Activated T-cell treated with anti-CD3 and anti-CD28 coated beads, Interleukin-2, amount 50 U/mL, for 4 hours (primary cell): Measurements from ENCODE around the gene NRXN3. TPM values are rescaled to one million over a fixed set of nuclear protein-coding genes. Genes with fewer than 3 reads are reported as not detected.

Source experiments
- ATAC-seq, 2 donors: fragments of 200-7000 bp; cut with Tn5 transposase; one replicate each; pipeline ENCODE4 v1.10.0; 2021
- DNase-seq: peaks from one replicate; pipeline ENCODE4 v3.0.0-alpha.2; 2020
- H3K27me3 Mint-ChIP-seq: one replicate; pipeline ENCODE4 v1.8.0; 2021; ENCODE audit warnings: low read depth, mixed read lengths
- H3K36me3 Mint-ChIP-seq: one replicate; pipeline ENCODE4 v1.8.0; 2022; ENCODE audit warnings: mixed read lengths; ENCODE audit not compliant: insufficient read depth
- H3K4me1 Mint-ChIP-seq: one replicate; pipeline ENCODE4 v1.8.0; 2021; ENCODE audit warnings: low read depth, mixed read lengths
- H3K4me3 Mint-ChIP-seq: one replicate; pipeline ENCODE4 v1.8.0; 2021; ENCODE audit warnings: mild to moderate bottlenecking, moderate library complexity, mixed read lengths
- H3K9me3 Mint-ChIP-seq: one replicate; pipeline ENCODE4 v1.8.0; 2021; ENCODE audit warnings: mixed read lengths
- total RNA-seq, 3 donors: library from RNA; stranded (reverse); gene quantifications; one replicate each; pipeline ENCODE4 v1.2.1, GENCODE V29; 2021

NRXN3 gene
- total RNA-seq, 3 donors from 2014 or later = not detected

GRCh38 chr14:79548836-79549235, 1378.7 kb downstream of the NRXN3 start:
- no peaks in the 10 kb centered on the region for H3K9me3 Mint-ChIP-seq
- no peaks in the 10 kb centered on the region for H3K27me3 Mint-ChIP-seq
- no peaks in the 10 kb centered on the region for H3K4me1 Mint-ChIP-seq
- no peak overlapping the region for H3K4me3 Mint-ChIP-seq
- no peak for DNase-seq
- ATAC-seq = no peak
- H3K36me3 Mint-ChIP-seq = no peaks in the 10 kb centered on the region

GRCh38 chr14:79549515-79549914, 1379.3 kb downstream of the NRXN3 start:
- no peak for ATAC-seq
- no peak for DNase-seq
- Mint-ChIP-seq H3K4me1 (no peaks in the 10 kb centered on the region), H3K9me3 (no peaks in the 10 kb centered on the region), H3K36me3 (no peaks in the 10 kb centered on the region), H3K4me3 (no peak overlapping the region), H3K27me3 (no peaks in the 10 kb centered on the region)

GRCh38 chr14:79551523-79551922, 1381.3 kb downstream of the NRXN3 start:
- Mint-ChIP-seq H3K36me3 (no peaks in the 10 kb centered on the region), H3K9me3 (no peaks in the 10 kb centered on the region), H3K4me3 (no peak overlapping the region), H3K4me1 (no peaks in the 10 kb centered on the region), H3K27me3 (no peaks in the 10 kb centered on the region)
- DNase-seq = no peak
- no peak for ATAC-seq

- H3K27me3 Mint-ChIP-seq = no peaks in the 10 kb centered on the region
- DNase-seq (no peak), ATAC-seq (no peak)
- no peaks in the 10 kb centered on the region for H3K4me1 Mint-ChIP-seq
- H3K9me3 Mint-ChIP-seq = no peaks in the 10 kb centered on the region
- H3K4me3 Mint-ChIP-seq = no peak overlapping the region
- H3K36me3 Mint-ChIP-seq = no peaks in the 10 kb centered on the region
Observed at GRCh38 chr14:79552778-79553177, 1382.6 kb downstream of the NRXN3 start.

GRCh38 chr14:79554816-79555215, 1384.6 kb downstream of the NRXN3 start:
- DNase-seq (no peak), ATAC-seq (no peak)
- Mint-ChIP-seq H3K36me3 (no peaks in the 10 kb centered on the region), H3K27me3 (no peaks in the 10 kb centered on the region), H3K9me3 (no peaks in the 10 kb centered on the region), H3K4me1 (no peaks in the 10 kb centered on the region), H3K4me3 (no peak overlapping the region)

- no peaks in the 10 kb centered on the region for H3K4me1 Mint-ChIP-seq
- no peaks in the 10 kb centered on the region for H3K36me3 Mint-ChIP-seq
- no peaks in the 10 kb centered on the region for H3K27me3 Mint-ChIP-seq
- no peaks in the 10 kb centered on the region for H3K9me3 Mint-ChIP-seq
- ATAC-seq (no peak), DNase-seq (no peak)
- H3K4me3 Mint-ChIP-seq = no peak overlapping the region
Observed at GRCh38 chr14:79555429-79555828, 1385.3 kb downstream of the NRXN3 start.

GRCh38 chr14:79557309-79557708, 1387.1 kb downstream of the NRXN3 start:
- no peaks in the 10 kb centered on the region for H3K36me3 Mint-ChIP-seq
- no peak overlapping the region for H3K4me3 Mint-ChIP-seq
- peaks cover 3% of the 10 kb centered on the region for H3K9me3 Mint-ChIP-seq
- H3K27me3 Mint-ChIP-seq = no peaks in the 10 kb centered on the region
- DNase-seq = no peak
- no peak for ATAC-seq
- no peaks in the 10 kb centered on the region for H3K4me1 Mint-ChIP-seq

- H3K36me3 Mint-ChIP-seq = no peaks in the 10 kb centered on the region
- no peak overlapping the region for H3K4me3 Mint-ChIP-seq
- ATAC-seq = no peak
- H3K9me3 Mint-ChIP-seq = peaks cover 3% of the 10 kb centered on the region
- no peaks in the 10 kb centered on the region for H3K4me1 Mint-ChIP-seq
- no peaks in the 10 kb centered on the region for H3K27me3 Mint-ChIP-seq
- no peak for DNase-seq
Observed at GRCh38 chr14:79562185-79562584, 1392.0 kb downstream of the NRXN3 start.

- no peak for DNase-seq
- Mint-ChIP-seq H3K36me3 (no peaks in the 10 kb centered on the region), H3K9me3 (peaks cover 3% of the 10 kb centered on the region), H3K4me1 (no peaks in the 10 kb centered on the region), H3K4me3 (no peak overlapping the region), H3K27me3 (no peaks in the 10 kb centered on the region)
- ATAC-seq = no peak
Observed at GRCh38 chr14:79564371-79564770, 1394.2 kb downstream of the NRXN3 start.

GRCh38 chr14:79567306-79567705, 1397.1 kb downstream of the NRXN3 start:
- no peaks in the 10 kb centered on the region for H3K36me3 Mint-ChIP-seq
- H3K9me3 Mint-ChIP-seq = peaks cover 4% of the 10 kb centered on the region
- no peak for DNase-seq
- no peaks in the 10 kb centered on the region for H3K27me3 Mint-ChIP-seq
- H3K4me3 Mint-ChIP-seq = no peak overlapping the region
- no peaks in the 10 kb centered on the region for H3K4me1 Mint-ChIP-seq
- no peak for ATAC-seq

- no peaks in the 10 kb centered on the region for H3K27me3 Mint-ChIP-seq
- no peak overlapping the region for H3K4me3 Mint-ChIP-seq
- ATAC-seq = no peak
- H3K9me3 Mint-ChIP-seq = peaks cover 4% of the 10 kb centered on the region
- DNase-seq = no peak
- H3K36me3 Mint-ChIP-seq = no peaks in the 10 kb centered on the region
- H3K4me1 Mint-ChIP-seq = no peaks in the 10 kb centered on the region
Observed at GRCh38 chr14:79568594-79568993, 1398.4 kb downstream of the NRXN3 start.

- ATAC-seq (no peak), DNase-seq (no peak)
- Mint-ChIP-seq H3K4me1 (no peaks in the 10 kb centered on the region), H3K4me3 (no peak overlapping the region), H3K27me3 (no peaks in the 10 kb centered on the region), H3K36me3 (no peaks in the 10 kb centered on the region), H3K9me3 (peaks cover 4% of the 10 kb centered on the region)
Observed at GRCh38 chr14:79569072-79569471, 1398.9 kb downstream of the NRXN3 start.

GRCh38 chr14:79570648-79571047, 1400.5 kb downstream of the NRXN3 start:
- Mint-ChIP-seq H3K36me3 (no peaks in the 10 kb centered on the region), H3K4me1 (no peaks in the 10 kb centered on the region), H3K27me3 (no peaks in the 10 kb centered on the region), H3K4me3 (no peak overlapping the region), H3K9me3 (peaks cover 4% of the 10 kb centered on the region)
- DNase-seq (no peak), ATAC-seq (no peak)

- Mint-ChIP-seq H3K36me3 (no peaks in the 10 kb centered on the region), H3K27me3 (no peaks in the 10 kb centered on the region), H3K4me3 (no peak overlapping the region), H3K9me3 (peaks cover 4% of the 10 kb centered on the region), H3K4me1 (no peaks in the 10 kb centered on the region)
- DNase-seq (no peak), ATAC-seq (no peak)
Observed at GRCh38 chr14:79571366-79571765, 1401.2 kb downstream of the NRXN3 start.

- DNase-seq = no peak
- peaks cover 4% of the 10 kb centered on the region for H3K9me3 Mint-ChIP-seq
- H3K27me3 Mint-ChIP-seq = no peaks in the 10 kb centered on the region
- no peaks in the 10 kb centered on the region for H3K36me3 Mint-ChIP-seq
- ATAC-seq = no peak
- no peaks in the 10 kb centered on the region for H3K4me1 Mint-ChIP-seq
- H3K4me3 Mint-ChIP-seq = no peak overlapping the region
Observed at GRCh38 chr14:79573486-79573885, 1403.3 kb downstream of the NRXN3 start.

- Mint-ChIP-seq H3K4me3 (no peak overlapping the region), H3K9me3 (peaks cover 2% of the 10 kb centered on the region), H3K4me1 (no peaks in the 10 kb centered on the region), H3K27me3 (no peaks in the 10 kb centered on the region), H3K36me3 (no peaks in the 10 kb centered on the region)
- DNase-seq (no peak), ATAC-seq (no peak)
Observed at GRCh38 chr14:79575032-79575431, 1404.9 kb downstream of the NRXN3 start.
